NCI-H748 treated with DMSO at 0.1 percent for 48 hours (cell line): Measurements from ENCODE around the gene SSNA1.
A peak's percentile ranks its signal among the peaks of the same experiment; 100 is the strongest.

Experiments used
- DNase-seq: peaks from one replicate; lab custom pipeline; 2025; lab: John Stamatoyannopoulos, UW

The SSNA1 gene

GRCh38 chr9:137167747-137168572, 20.5 kb upstream of the SSNA1 start:
- peak; percentile 27 for DNase-seq

GRCh38 chr9:137168573-137168903, 19.9 kb upstream of the SSNA1 start:
- DNase-seq, result no peak

- peak; percentile 72 for DNase-seq
Observed at GRCh38 chr9:137168904-137169856, 19.3 kb upstream of the SSNA1 start.

- no peak for DNase-seq
Observed at GRCh38 chr9:137169896-137170358, 18.5 kb upstream of the SSNA1 start, which contains the start of gene LRRC26. Gene LRRC26 (minus strand): TSS chr9:137170051. CDS start chr9:137169943, 108 bp downstream.

- DNase-seq, result no peak
Observed at GRCh38 chr9:137170486-137171148, 17.9 kb upstream of the SSNA1 start.

GRCh38 chr9:137171149-137171900, 17.2 kb upstream of the SSNA1 start:
- DNase-seq, result no peak

- no peak for DNase-seq
Observed at GRCh38 chr9:137172901-137173795, 15.3 kb upstream of the SSNA1 start.

- DNase-seq, result no peak
Observed at GRCh38 chr9:137173796-137174664, 14.4 kb upstream of the SSNA1 start.

- DNase-seq, result no peak
Observed at GRCh38 chr9:137174722-137175293, 13.7 kb upstream of the SSNA1 start.

- DNase-seq, result no peak
Observed at GRCh38 chr9:137175345-137175961, 13.0 kb upstream of the SSNA1 start.

- no peak for DNase-seq
Observed at GRCh38 chr9:137176302-137177182, 11.9 kb upstream of the SSNA1 start.

- DNase-seq, result no peak
Observed at GRCh38 chr9:137178201-137178938, 10.1 kb upstream of the SSNA1 start.

- no peak for DNase-seq
Observed at GRCh38 chr9:137178939-137179630, 9.4 kb upstream of the SSNA1 start.

GRCh38 chr9:137179761-137180160, 8.7 kb upstream of the SSNA1 start:
- DNase-seq, result no peak

GRCh38 chr9:137180491-137180890, 8.0 kb upstream of the SSNA1 start:
- no peak for DNase-seq

- DNase-seq, result no peak
Observed at GRCh38 chr9:137181680-137182079, 6.8 kb upstream of the SSNA1 start.
